ENCODE data around the gene MTCH1.

The MTCH1 gene

GRCh38 chr6:36970892-36971842 is 14.8 kb downstream of the MTCH1 start:
- DNase-seq (ENCODE audit: low read depth in 2 of 2): no peak

DNA sequence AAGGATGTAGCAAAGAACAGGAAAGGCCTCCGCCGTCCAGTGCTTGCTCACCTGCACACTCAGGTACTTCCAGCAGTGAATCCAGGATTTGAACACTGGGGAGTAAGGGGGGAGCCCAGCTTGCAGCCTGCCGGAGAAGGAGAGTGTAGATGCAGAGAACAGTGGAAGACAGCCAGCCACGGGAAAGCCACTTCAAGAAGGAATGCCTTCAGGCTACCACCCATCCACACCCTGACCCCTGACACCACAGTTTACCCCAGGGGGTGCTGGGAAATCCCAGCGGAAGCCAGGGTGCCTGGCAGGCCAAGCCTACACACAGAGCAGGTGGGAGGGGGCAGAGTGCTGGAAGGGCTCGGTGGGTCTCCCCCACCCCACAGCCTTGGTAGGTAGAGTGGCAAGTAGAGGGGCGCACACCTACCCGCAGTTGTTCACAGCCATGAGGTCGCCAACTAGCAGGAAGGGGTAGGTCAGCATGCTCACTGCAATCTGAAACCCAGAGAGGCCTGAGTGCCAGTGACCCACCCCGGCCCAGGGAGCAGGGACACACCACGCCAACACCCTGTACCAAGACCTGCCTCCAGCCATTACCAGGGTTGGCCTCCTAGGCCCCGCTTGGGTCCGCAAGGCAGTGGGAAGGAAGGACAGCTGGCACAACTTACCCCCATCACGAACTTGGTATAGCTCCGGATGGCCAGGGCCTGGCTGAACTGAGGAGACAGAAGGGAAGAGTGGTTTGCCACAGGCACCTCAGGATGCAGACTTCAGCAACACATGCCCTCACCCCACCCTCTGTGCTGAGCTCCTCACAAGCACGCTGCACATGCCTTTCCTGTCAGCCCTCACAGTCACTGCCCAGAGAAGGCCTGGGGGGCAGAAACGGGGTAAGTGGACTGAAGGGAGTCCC is 15.8 kb downstream of the MTCH1 start:
- no peak for DNase-seq (ENCODE audit: low read depth in 2 of 2)

GRCh38 chr6:36969240-36969691 is 16.7 kb downstream of the MTCH1 start:
- no peak for DNase-seq (ENCODE audit: low read depth in 2 of 2)

DNA sequence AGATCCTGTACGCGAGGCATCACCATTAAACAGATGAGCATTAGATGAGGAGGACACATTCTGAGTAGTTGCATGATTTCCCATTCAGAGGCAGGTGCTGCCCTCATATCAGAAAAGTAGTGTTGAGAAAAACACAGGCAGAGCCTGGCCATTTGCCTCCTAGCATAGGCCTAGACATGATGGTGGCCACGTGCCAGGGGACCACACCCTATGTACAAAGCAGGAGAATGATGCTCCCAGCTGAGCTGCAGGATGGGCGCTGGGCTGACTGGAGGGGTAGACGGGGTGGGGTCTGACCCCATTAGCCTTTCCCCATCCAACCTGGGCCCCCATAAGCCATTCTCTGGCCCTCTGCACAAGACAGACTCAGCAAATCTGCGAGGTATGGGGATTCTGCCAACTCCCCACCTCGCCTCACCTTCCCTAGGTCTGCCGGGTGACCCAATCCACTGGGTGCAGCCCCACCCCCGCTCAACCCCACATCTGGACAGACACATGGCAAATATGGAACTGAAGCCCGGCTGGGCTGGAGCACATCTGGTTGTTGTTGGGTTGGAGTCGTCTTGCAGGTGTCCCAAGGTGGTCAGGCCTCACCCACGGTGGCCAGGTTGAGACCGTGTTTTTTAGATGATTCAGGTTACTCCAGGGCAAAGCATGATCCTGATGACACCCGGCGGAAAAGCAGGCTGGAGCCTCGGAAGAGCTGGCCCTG is 17.6 kb downstream of the MTCH1 start:
- DNase-seq (ENCODE audit: low read depth in 2 of 2): no peak

GRCh38 chr6:36967757-36968156 is 18.2 kb downstream of the MTCH1 start:
- DNase-seq (ENCODE audit: low read depth in 2 of 2): no peak

GRCh38 chr6:36967301-36967700 is 18.7 kb downstream of the MTCH1 start:
- no peak for DNase-seq (ENCODE audit: low read depth in 2 of 2)

- no peak for DNase-seq (ENCODE audit: low read depth in 2 of 2)
These were observed 21.1 kb downstream of the MTCH1 start for GRCh38 chr6:36964908-36965307.

DNA sequence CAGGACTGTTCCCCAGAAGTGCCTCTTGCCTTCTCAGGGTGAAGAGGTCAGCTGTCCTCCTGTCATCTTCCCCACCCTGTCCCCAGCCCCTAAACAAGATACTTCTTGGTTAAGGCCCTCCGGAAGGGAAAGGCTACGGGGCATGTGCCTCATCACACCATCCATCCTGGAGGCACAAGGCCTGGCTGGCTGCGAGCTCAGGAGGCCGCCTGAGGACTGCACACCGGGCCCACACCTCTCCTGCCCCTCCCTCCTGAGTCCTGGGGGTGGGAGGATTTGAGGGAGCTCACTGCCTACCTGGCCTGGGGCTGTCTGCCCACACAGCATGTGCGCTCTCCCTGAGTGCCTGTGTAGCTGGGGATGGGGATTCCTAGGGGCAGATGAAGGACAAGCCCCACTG is 21.6 kb downstream of the MTCH1 start:
- no peak for DNase-seq (ENCODE audit: low read depth in 2 of 2)

- no peak for DNase-seq (ENCODE audit: low read depth in 2 of 2)
These were observed 22.3 kb downstream of the MTCH1 start for GRCh38 chr6:36963451-36964290.

DNA sequence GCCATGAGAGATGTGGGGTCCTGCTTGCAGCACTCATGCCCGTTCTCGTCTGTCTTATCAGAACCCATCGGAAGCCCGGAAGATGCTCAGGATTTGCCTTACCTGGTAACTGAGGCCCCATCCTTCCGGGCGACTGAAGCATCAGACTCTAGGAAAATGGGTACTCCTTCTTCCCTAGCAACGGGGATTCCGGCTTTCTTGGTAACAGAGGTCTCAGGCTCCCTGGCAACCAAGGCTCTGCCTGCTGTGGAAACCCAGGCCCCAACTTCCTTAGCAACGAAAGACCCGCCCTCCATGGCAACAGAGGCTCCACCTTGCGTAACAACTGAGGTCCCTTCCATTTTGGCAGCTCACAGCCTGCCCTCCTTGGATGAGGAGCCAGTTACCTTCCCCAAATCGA is 23.1 kb downstream of the MTCH1 start:
- peak; percentile 49 to 73 for DNase-seq (ENCODE audit: low read depth in 2 of 2)

DNA sequence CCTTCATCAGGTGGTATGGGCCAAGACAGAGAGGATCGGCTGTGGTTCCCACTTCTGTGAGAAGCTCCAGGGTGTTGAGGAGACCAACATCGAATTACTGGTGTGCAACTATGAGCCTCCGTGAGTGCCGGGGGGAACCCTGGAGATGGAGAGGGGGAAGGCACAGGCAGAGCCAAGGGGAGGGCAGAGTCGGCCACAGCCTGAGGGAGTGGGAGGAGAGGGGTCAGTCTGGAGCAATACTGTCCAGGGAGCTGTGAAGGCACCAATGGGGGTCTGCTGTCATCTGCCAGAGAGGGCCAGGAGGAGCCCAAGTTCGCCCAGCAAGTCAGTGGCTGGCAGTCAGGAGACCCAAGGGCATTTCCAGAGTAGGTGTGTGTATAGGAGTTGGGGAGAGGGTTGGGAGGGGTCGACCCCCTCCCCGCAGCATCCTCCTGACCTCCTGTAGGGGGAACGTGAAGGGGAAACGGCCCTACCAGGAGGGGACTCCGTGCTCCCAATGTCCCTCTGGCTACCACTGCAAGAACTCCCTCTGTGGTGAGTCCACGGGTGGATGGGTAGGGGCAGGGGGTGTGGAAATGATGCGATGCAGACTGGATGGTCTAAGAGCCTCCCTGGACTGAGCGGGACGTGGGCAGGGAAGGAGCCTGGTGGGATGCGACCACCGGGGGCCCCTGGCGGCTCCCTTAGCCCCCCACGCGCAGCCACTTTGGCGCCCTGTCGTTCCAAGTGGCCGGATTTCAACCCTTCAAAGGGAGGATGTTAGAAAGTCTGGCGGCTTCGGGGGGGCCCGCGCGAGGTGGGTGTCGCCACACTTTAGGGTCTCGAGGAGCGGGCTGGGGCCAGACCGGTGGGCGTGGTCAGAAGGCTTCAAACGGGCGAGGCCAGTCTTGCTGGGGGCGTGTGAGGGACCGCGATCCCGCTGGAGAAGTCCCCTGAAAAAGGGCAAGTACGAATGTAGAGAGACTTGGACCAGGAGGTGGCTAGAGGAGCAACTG is 24.3 kb downstream of the MTCH1 start:
- no peak for DNase-seq (ENCODE audit: low read depth in 2 of 2)

- no peak for DNase-seq (ENCODE audit: low read depth in 2 of 2)
These were observed 26.3 kb downstream of the MTCH1 start for GRCh38 chr6:36959555-36960250.

DNA sequence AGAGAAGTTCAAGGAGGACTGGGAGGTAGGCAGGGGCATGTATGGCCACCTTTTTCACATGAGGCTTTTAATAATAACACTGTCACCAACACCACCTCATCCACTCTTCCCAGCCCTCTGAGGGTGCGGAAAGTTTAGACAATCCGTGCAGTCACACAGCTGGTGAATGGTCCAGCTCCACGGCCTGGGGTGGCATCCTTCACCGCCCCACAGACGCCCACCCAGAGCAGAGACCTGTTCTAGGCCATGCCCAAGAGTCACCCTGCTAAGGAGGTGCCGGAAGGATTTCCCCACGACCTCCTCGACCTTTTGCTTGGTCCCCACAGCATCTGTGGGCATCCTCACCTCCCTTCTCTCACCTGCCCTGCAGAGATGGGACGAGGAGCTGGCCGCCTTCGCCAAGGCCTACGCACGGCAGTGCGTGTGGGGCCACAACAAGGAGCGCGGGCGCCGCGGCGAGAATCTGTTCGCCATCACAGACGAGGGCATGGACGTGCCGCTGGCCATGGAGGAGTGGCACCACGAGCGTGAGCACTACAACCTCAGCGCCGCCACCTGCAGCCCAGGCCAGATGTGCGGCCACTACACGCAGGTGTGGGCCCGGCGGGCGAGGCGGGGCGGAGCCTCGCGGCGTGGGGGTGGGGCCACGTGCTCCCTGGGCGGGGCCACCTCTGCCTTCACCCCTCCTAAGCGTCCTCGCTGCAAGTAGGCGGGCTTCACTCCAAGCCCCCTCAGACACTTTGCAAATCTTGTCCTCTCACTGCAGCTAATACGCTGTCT is 27.0 kb downstream of the MTCH1 start:
- DNase-seq (ENCODE audit: low read depth in 2 of 2): no peak

DNA sequence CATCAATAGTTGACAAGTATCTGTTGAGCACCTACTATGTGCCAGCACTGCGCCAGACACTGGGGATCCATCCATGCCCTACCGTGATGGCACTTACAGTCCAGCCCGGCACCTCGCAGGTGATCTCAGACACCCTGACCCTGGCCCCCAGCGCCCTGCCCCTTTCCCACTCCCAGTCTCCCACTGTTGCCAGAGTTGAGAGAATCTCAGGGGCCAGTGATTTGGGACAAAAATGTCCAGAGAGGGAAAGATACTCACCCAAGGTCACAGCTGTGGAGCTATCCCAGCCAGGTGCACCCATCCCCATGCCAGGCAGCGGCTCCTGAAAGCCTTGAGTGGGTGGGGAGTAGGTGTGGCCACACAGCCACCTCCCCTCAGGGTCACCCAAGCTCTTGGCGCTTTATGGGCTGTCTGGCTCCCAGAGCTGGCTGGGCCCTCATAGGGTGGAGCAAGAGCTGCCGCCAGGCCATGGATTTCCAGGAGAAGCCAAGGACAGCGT is 28.2 kb downstream of the MTCH1 start:
- DNase-seq (ENCODE audit: low read depth in 2 of 2): no peak

DNA sequence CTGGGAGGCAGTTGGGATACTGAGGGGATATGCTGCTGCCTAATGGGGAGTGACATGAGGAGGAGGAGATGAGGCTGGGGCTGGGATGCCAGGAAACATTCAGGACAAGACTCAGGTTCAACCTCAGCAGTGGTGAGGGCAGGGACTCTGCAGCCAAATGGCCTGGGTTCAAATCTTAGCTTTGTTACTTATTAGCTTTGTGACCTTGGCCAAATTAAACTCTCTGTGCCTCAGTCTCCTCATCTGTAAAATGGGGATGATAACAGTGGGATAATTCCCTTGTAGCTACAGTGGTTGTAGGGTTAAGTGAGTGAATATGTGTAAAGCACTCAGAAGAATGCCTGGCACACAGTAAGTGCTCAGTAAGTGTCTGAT is 29.6 kb downstream of the MTCH1 start:
- DNase-seq (ENCODE audit: low read depth in 2 of 2): no peak

GRCh38 chr6:36955671-36956445 is 30.1 kb downstream of the MTCH1 start:
- no peak for DNase-seq (ENCODE audit: low read depth in 2 of 2)

DNA sequence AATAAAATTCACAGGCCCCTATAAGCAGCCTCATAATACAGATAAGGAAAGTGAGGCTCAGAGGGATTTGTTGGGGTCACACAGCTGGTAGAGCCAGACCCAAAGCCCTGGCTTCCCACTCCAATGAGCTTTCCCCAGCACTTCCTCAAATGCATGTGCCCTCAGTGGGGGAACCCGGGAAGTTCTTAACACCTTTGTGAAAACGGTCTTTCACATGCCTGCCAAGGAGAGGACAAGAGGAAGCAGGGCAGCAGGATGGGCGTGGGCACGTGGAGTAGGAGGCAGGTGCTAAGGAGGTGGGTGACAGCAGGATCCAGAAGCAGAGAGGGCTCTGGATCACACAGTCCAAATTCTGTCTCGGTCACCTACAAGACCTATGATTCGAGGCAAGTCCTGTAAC is 30.9 kb downstream of the MTCH1 start:
- DNase-seq (ENCODE audit: low read depth in 2 of 2): no peak

Data from stimulated activated CD4-positive, alpha-beta T cell treated with anti-CD3 and anti-CD28 coated beads, Interleukin-12 subunit alpha, Interleukin-12 subunit beta, amount 100 ng/mL, for 24 hours (primary cell).